Lower lobe of right lung (tissue), 2 donors: ENCODE measurements around the gene MED13L. TPM values are rescaled to one million over a fixed set of nuclear protein-coding genes. Genes with fewer than 3 reads are reported as not detected.

Source experiments
- ATAC-seq, 2 donors: fragments of 200-7000 bp; cut with Tn5 transposase; one replicate each; pipeline ENCODE4 v1.9.1; 2020 to 2022; ENCODE audit warnings: mild to moderate bottlenecking in 2 of 2, moderate library complexity in 2 of 2
- DNase-seq: peaks from one replicate; pipeline ENCODE4 v3.0.0-alpha.2; 2020
- H3K27ac ChIP-seq: fragments of 200-600 bp; one replicate; pipeline ENCODE4 v1.8.0; 2022
- H3K27me3 ChIP-seq: fragments of 200-600 bp; one replicate; pipeline ENCODE4 v1.8.0; 2022; ENCODE audit warnings: low read depth
- H3K36me3 ChIP-seq: fragments of 200-600 bp; one replicate; pipeline ENCODE4 v1.8.0; 2022; ENCODE audit warnings: mild to moderate bottlenecking
- H3K4me1 ChIP-seq: fragments of 200-600 bp; one replicate; pipeline ENCODE4 v1.8.0; 2022
- H3K4me3 ChIP-seq: fragments of 200-600 bp; one replicate; pipeline ENCODE4 v1.8.0; 2022; ENCODE audit warnings: mild to moderate bottlenecking
- H3K9me3 ChIP-seq: fragments of 200-600 bp; one replicate; pipeline ENCODE4 v1.8.0; 2022
- CTCF ChIP-seq: fragments of 200-600 bp; IDR thresholded peaks from one replicate; pipeline ENCODE4 v1.8.0; 2022; ENCODE audit warnings: antibody characterized with exemption, mild to moderate bottlenecking
- intact Hi-C: fragments of 100-400 bp; cut with DNase I; formaldehyde crosslinking; loops from one replicate; pipeline ENCODE4 v1.11.0; 2022
- total RNA-seq: library from RNA; stranded (reverse); fragmentation: NEBNext Ultra II Directional; extraction: Animal tissue kit (Norgen Biotek cat#: 25700); gene quantifications from one replicate; pipeline ENCODE4 v1.2.1, GENCODE V29; 2021
- donor health status: DM: no; HTN: yes; CAD: no; lungs with severe emphysema.

Gene MED13L
- total RNA-seq, 1 donor from 2014 or later, result 148 TPM

DNA sequence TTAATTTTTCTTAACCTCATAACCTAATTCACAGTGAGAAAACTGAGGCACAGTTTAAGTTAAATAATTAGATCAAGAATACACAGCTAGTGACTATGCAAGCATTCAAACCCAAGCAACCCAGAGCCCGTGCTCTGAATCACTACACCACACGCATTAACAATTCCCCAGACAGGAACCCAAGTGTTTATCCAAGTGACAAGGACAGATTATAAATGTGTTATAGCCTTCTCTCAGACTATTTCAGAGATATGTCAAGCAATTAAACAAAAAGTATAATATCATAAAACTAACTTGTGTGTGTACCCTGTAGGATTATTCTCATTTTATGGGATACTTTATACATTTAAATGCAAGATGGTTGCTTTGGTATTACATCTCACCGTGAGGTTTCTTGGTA lies 43.8 kb downstream of the MED13L start:
- no peaks in the 10 kb centered on the region for H3K27me3 ChIP-seq
- no peaks in the 10 kb centered on the region for H3K36me3 ChIP-seq
- ATAC-seq, result no peak
- intact Hi-C loops, result no loop called here
- no peak for DNase-seq
- peaks cover 49% of the 10 kb centered on the region for H3K4me1 ChIP-seq
- H3K27ac ChIP-seq, result no peak overlapping the region
- H3K4me3 ChIP-seq, result no peak overlapping the region
- no peaks in the 10 kb centered on the region for H3K9me3 ChIP-seq
- no peak for TF ChIP-seq CTCF

DNA sequence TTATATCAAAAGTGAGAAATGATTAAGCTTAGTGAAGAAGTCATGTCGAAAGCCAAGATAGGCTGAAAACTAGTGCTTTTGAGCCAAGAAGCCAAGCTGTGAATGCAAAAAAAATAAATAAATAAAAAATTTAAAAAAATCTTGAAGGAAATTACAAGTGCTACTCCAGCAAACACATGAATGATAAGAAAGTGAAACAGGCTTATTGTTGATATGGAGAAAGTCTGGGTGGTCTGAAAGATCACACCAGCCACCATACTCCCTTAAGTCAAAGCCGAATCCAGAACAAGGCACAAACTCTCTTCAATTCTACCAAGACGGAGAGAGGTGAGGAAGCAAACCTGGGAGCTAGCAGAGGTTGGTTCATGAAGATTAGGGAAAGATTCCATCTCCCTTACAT lies 49.7 kb downstream of the MED13L start:
- Histone ChIP-seq H3K27me3 (no peaks in the 10 kb centered on the region), H3K27ac (no peak overlapping the region), H3K36me3 (no peaks in the 10 kb centered on the region), H3K9me3 (no peaks in the 10 kb centered on the region), H3K4me1 (peaks cover 19% of the 10 kb centered on the region), H3K4me3 (no peak overlapping the region)
- TF ChIP-seq CTCF, result no peak
- DNase-seq, result no peak
- no peak for ATAC-seq
- intact Hi-C loops, result no loop called here

GRCh38 chr12:116226026-116226425 lies 51.5 kb downstream of the MED13L start:
- TF ChIP-seq CTCF, result no peak
- ATAC-seq, result no peak
- intact Hi-C loops, result no loop called here

DNA sequence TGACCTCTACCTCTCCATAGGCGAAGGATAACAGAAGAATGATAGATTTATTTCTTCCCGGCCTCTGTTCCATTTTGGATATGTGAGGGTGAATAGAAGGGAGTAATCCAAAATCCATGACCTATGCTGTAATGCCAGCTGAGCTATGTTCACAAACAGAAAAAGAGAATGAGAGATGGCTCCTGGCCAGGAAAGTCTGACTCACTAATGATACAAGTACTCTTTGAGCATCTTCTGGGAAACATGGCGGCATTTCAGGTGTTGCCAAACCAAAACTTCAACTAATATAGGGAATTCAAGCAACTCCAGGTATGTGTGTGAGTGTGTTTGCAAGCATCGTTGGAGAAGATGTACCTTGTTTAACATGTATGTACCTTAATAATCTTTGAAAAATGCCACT lies 55.1 kb downstream of the MED13L start:
- H3K4me3 ChIP-seq, result no peak overlapping the region
- no peaks in the 10 kb centered on the region for H3K27me3 ChIP-seq
- intact Hi-C loops, result no loop called here
- TF ChIP-seq CTCF, result no peak
- no peak for DNase-seq
- H3K27ac ChIP-seq, result peak overlapping the region; percentile 37
- no peaks in the 10 kb centered on the region for H3K9me3 ChIP-seq
- no peaks in the 10 kb centered on the region for H3K36me3 ChIP-seq
- H3K4me1 ChIP-seq, result peaks cover 16% of the 10 kb centered on the region
- peak; percentile 73 to 84 for ATAC-seq

More at GRCh38 chr12:116226026-116226425, 51.5 kb downstream of the MED13L start:
- H3K4me3 ChIP-seq, result no peak overlapping the region
- peaks cover 7% of the 10 kb centered on the region for H3K4me1 ChIP-seq
- no peaks in the 10 kb centered on the region for H3K36me3 ChIP-seq
- H3K27ac ChIP-seq, result no peak overlapping the region
- H3K9me3 ChIP-seq, result no peaks in the 10 kb centered on the region
- no peak for DNase-seq
- H3K27me3 ChIP-seq, result no peaks in the 10 kb centered on the region

GRCh38 chr12:116220756-116221155 lies 56.7 kb downstream of the MED13L start:
- Histone ChIP-seq H3K4me1 (peaks cover 20% of the 10 kb centered on the region), H3K4me3 (no peak overlapping the region), H3K9me3 (no peaks in the 10 kb centered on the region), H3K36me3 (no peaks in the 10 kb centered on the region), H3K27ac (no peak overlapping the region), H3K27me3 (no peaks in the 10 kb centered on the region)
- ATAC-seq (no peak), DNase-seq (no peak)
- no peak for TF ChIP-seq CTCF
- intact Hi-C loops, result no loop called here
